NCI-H1048 (cell line): ENCODE data around the gene STX4.
"Not testable (repeated sequence)": the region's sequence is repeated elsewhere in the genome, so short reads cannot be mapped to it uniquely, and the experiment has no call there.

Source experiments
- DNase-seq: peaks from one replicate; lab custom pipeline; 2025; lab: John Stamatoyannopoulos, UW

STX4 gene

GRCh38 chr16:30998852-30999761, 34.3 kb upstream of the STX4 start:
- DNase-seq = no peak

GRCh38 chr16:31000671-31001382, 32.5 kb upstream of the STX4 start:
- DNase-seq = no peak

- no peak for DNase-seq
Observed at GRCh38 chr16:31001507-31002249, 31.7 kb upstream of the STX4 start.

GRCh38 chr16:31002250-31002700, 31.1 kb upstream of the STX4 start:
- no peak for DNase-seq

- DNase-seq = no peak
Observed at GRCh38 chr16:31002862-31003341, 30.5 kb upstream of the STX4 start.

- no peak for DNase-seq
Observed at GRCh38 chr16:31003744-31004143, 29.6 kb upstream of the STX4 start.

GRCh38 chr16:31004658-31005057, 28.7 kb upstream of the STX4 start:
- DNase-seq = no peak

- no peak for DNase-seq
Observed at GRCh38 chr16:31005350-31006085, 27.8 kb upstream of the STX4 start.

GRCh38 chr16:31006086-31006385, 27.3 kb upstream of the STX4 start:
- no peak for DNase-seq

- DNase-seq = no peak
Observed at GRCh38 chr16:31006589-31006988, 26.8 kb upstream of the STX4 start.

GRCh38 chr16:31007684-31008083, 25.7 kb upstream of the STX4 start:
- DNase-seq = no peak

GRCh38 chr16:31008149-31008548, 25.2 kb upstream of the STX4 start:
- no peak for DNase-seq

- DNase-seq = no peak
Observed at GRCh38 chr16:31008551-31008950, 24.8 kb upstream of the STX4 start.

GRCh38 chr16:31009120-31009519, 24.2 kb upstream of the STX4 start:
- DNase-seq = no peak

- DNase-seq = no peak
Observed at GRCh38 chr16:31009894-31010584, 23.3 kb upstream of the STX4 start.

GRCh38 chr16:31010585-31011325, 22.6 kb upstream of the STX4 start, which contains the start of gene STX1B:
STX1B (minus strand) TSS chr16:31010638; CDS start chr16:31010396, 242 bp downstream.
- no peak for DNase-seq

- DNase-seq = not testable (repeated sequence)
Observed at GRCh38 chr16:31011815-31012214, 21.5 kb upstream of the STX4 start.

- not testable (repeated sequence) for DNase-seq
Observed at GRCh38 chr16:31013292-31013691, 20.1 kb upstream of the STX4 start.

GRCh38 chr16:31016018-31016417, 17.3 kb upstream of the STX4 start:
- DNase-seq = no peak

- not testable (repeated sequence) for DNase-seq
Observed at GRCh38 chr16:31017756-31018155, 15.6 kb upstream of the STX4 start.
